ENCODE measurements around the gene LRMDA. TPM values are rescaled to one million over a fixed set of nuclear protein-coding genes. Genes with fewer than 3 reads are reported as not detected.

Gene LRMDA
- total and polyA plus RNA-seq, 2 of the 13 experiments (the other 11 are each of a cell fraction or from before 2014, with no cell fraction given): 13.4 to 22.0 TPM

DNA sequence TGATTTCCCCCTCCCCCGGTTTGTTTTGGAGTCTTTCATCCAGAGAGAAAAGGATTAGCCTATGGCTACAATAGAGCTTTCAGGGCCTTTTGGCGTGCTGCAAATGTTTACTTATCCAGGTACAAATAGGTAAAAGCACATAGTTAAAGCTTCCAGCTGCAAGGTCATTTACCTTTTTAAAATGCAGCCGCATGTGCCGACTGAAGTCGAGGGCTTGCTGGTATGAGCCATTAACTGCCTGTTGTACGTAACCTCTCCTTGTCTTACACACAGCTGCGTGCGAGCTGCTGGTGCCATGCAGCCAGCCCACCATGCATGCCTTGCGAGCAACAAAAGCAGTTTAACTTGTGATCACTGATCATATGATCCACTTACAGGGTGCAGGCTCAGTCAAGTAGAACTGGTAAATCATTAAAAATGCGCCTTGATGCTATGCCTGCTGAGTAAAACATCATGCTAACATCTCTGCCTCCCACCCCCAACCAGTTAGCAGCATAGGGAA lies 866.4 kb downstream of the LRMDA start (continued):
- 0 out of 2 replicates have a peak, but pooled peaks have one; percentile 45 for TF ChIP-seq ZNF280B (CRISPR knock-in tag; IDR thresholded peaks at IDR 0.05; ENCODE audit: borderline replicate concordance)
- TF ChIP-seq RNF2 (conservative IDR thresholded peaks at IDR 0.05; ENCODE audit: low read depth): peak; percentile 69; the same call in 1 of the 2 replicates
- TF ChIP-seq PITX1 (CRISPR knock-in tag; IDR thresholded peaks at IDR 0.05): peak; percentile 98
- TF ChIP-seq, protein P1, sequence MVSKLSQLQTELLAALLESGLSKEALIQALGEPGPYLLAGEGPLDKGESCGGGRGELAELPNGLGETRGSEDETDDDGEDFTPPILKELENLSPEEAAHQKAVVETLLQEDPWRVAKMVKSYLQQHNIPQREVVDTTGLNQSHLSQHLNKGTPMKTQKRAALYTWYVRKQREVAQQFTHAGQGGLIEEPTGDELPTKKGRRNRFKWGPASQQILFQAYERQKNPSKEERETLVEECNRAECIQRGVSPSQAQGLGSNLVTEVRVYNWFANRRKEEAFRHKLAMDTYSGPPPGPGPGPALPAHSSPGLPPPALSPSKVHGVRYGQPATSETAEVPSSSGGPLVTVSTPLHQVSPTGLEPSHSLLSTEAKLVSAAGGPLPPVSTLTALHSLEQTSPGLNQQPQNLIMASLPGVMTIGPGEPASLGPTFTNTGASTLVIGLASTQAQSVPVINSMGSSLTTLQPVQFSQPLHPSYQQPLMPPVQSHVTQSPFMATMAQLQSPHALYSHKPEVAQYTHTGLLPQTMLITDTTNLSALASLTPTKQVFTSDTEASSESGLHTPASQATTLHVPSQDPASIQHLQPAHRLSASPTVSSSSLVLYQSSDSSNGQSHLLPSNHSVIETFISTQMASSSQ (IDR thresholded peaks at IDR 0.05; ENCODE audit: low read depth): peak; percentile 49
- TF ChIP-seq, protein P1 (CRISPR knock-in tag; IDR thresholded peaks at IDR 0.05; ENCODE audit: borderline replicate concordance): peak; percentile 70; the same call in 1 of the 2 replicates
- TF ChIP-seq FOXJ3 (CRISPR knock-in tag; IDR thresholded peaks at IDR 0.05; ENCODE audit: borderline replicate concordance): peak; percentile 54; the same call in 1 of the 2 replicates
- TF ChIP-seq FOXP1 (IDR thresholded peaks at IDR 0.05): no peak
- peak; percentile 61 for TF ChIP-seq FOXP1 (CRISPR knock-in tag; IDR thresholded peaks at IDR 0.05)
- TF ChIP-seq ZFX (CRISPR knock-in tag; IDR thresholded peaks at IDR 0.05; ENCODE audit: low read depth): no peak
- TF ChIP-seq SKIL (CRISPR knock-in tag; IDR thresholded peaks at IDR 0.05; ENCODE audit: borderline replicate concordance): peak; percentile 37; the same call in 1 of the 2 replicates
- TF ChIP-seq KLF9 (CRISPR knock-in tag; IDR thresholded peaks at IDR 0.05; ENCODE audit: low read depth): no peak
- TF ChIP-seq EP300 (IDR thresholded peaks at IDR 0.05; ENCODE audit: low read depth in 2 of 2, low read length in 2 of 2): peak; percentile 31 to 47; a peak in 2 of 4 replicates
- TF ChIP-seq EP300 (CRISPR knock-in tag; IDR thresholded peaks at IDR 0.05; ENCODE audit: borderline replicate concordance): no peak; the same call in 1 of the 2 replicates
- no peak; the same call in 1 of the 2 replicates for TF ChIP-seq ERF (CRISPR knock-in tag; IDR thresholded peaks at IDR 0.05)
- no peak for TF ChIP-seq MBNL3 (CRISPR knock-in tag; conservative IDR thresholded peaks at IDR 0.05)
- no peak for TF ChIP-seq TEAD2 (CRISPR knock-in tag; IDR thresholded peaks at IDR 0.05)
- TF ChIP-seq ZSCAN29 (CRISPR knock-in tag; conservative IDR thresholded peaks at IDR 0.05): 0 out of 2 replicates have a peak, but pooled peaks have one; percentile 38
- TF ChIP-seq, protein P2, sequence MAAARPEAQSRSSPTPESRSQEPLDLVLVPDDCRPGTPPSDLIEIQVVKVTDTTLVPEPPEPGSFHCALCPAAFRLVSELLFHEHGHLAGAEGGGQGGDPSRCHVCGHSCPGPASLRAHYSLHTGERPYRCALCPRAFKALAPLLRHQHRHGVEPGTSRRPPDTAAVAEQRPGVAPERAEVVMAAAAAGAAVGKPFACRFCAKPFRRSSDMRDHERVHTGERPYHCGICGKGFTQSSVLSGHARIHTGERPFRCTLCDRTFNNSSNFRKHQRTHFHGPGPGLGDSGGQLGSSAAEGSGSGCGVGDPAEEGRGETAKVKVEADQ (CRISPR knock-in tag; IDR thresholded peaks at IDR 0.05; ENCODE audit: borderline replicate concordance): no peak
- no peak for TF ChIP-seq USF2 (IDR thresholded peaks at IDR 0.05; ENCODE audit: low read depth, low read length)
- TF ChIP-seq USF2 (CRISPR knock-in tag; IDR thresholded peaks at IDR 0.05; ENCODE audit: borderline replicate concordance): no peak

All from HepG2 (cell line).